ENCODE data around the gene NLRP11.

DNA sequence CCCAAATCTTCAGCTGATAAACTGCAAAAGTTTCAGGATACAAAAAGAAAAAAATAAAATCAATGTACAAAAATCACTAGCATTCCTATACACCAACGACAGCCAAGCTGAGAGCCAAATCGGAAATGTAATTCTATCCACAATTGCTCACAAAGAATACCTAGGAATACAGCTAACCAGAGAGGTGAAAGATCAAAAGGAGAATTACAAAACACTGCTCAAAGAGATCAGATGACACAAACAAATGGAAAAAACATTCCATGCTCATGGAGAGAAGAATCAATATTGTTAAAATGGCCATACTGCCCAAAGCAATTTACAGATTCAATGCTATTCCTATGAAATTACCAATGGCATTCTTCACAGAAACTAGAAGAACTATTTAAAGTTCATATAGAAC is 29.5 kb downstream of the NLRP11 start:
- TF ChIP-seq CTCF (IDR thresholded peaks at IDR 0.05; ENCODE audit: low read length) (no peak), EZH2 (IDR thresholded peaks at IDR 0.05; ENCODE audit: borderline replicate concordance, low read length) (no peak)
